Ishikawa (cell line): ENCODE measurements around the gene CMTR1.

ENCODE experiments used
- CEBPB ChIP-seq: IDR thresholded peaks from 2 replicates; pipeline ENCODE4 v1.6.1; 2012
- CREB1 ChIP-seq: IDR thresholded peaks from 2 replicates; pipeline ENCODE4 v1.6.1; 2012; ENCODE audit warnings: low read depth
- EGR1 ChIP-seq: IDR thresholded peaks from 2 replicates; pipeline ENCODE4 v1.6.1; 2012
- EP300 ChIP-seq: IDR thresholded peaks from 2 replicates; pipeline ENCODE4 v1.6.1; 2012; ENCODE audit warnings: borderline replicate concordance
- FOXM1 ChIP-seq: IDR thresholded peaks from 2 replicates; pipeline ENCODE4 v1.6.1; 2012; ENCODE audit warnings: low read depth, borderline replicate concordance
- NFIC ChIP-seq: IDR thresholded peaks from 2 replicates; pipeline ENCODE4 v1.6.1; 2012
- RAD21 ChIP-seq: IDR thresholded peaks from 2 replicates; pipeline ENCODE4 v1.6.1; 2012; ENCODE audit warnings: low read depth
- REST ChIP-seq: IDR thresholded peaks from 2 replicates; pipeline ENCODE4 v1.6.1; 2012; ENCODE audit warnings: low read depth, mild to moderate bottlenecking
- TAF1 ChIP-seq: IDR thresholded peaks from 2 replicates; pipeline ENCODE4 v1.6.1; 2012; ENCODE audit warnings: low read depth, mild to moderate bottlenecking
- TCF12 ChIP-seq: IDR thresholded peaks from 2 replicates; pipeline ENCODE4 v1.6.1; 2012; ENCODE audit warnings: low read depth
- TEAD4 ChIP-seq: IDR thresholded peaks from 2 replicates; pipeline ENCODE4 v1.6.1; 2012
- YY1 ChIP-seq: IDR thresholded peaks from 2 replicates; pipeline ENCODE4 v1.6.1; 2012; ENCODE audit warnings: low read depth
- ZBTB7A ChIP-seq: IDR thresholded peaks from 2 replicates; pipeline ENCODE4 v1.6.1; 2012; ENCODE audit warnings: low read depth
- TF ChIP-seq, protein P1 (sequence below): IDR thresholded peaks from 2 replicates; pipeline ENCODE4 v1.6.1; 2012
- TF ChIP-seq, protein P2 (sequence below): IDR thresholded peaks from 2 replicates; pipeline ENCODE4 v1.6.1; 2012

Gene CMTR1

DNA sequence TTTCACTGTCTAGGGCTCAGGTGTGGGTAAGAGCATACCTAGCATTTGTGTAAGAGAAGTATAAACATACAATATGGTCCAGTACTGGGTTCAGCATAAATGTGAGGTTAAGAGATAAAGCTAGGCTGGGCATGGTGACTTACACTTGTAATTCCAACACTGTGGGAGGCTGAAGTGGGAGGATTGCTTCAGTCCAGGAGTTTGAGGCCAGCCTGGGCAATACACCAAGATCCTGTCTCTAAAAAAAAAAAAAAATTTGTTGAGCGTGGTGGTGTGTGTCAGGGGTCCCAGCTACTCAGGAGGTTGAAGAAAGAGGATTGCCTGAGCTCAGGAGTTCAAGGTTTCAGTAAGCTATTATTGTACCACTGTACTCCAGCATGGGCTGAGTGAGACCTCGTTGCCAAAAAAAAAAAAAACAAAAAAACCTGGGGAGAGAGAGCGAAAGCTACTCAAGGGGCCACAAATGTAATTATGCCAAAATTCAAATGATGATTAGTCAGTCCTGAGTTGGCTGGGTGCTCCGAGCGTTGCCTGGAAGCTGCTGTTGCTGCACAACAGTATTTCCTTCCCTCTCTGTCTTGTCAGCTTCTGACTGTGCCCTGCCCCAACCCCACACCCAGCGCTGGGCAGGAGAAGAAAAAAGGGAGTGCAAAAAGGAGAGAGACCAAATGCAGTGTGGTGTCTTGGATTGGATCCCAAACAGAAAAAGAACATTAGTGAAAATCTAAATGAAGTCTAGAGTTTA, 24.0 kb downstream of the CMTR1 start:
- TF ChIP-seq CEBPB: no peak
- TF ChIP-seq, protein P1, sequence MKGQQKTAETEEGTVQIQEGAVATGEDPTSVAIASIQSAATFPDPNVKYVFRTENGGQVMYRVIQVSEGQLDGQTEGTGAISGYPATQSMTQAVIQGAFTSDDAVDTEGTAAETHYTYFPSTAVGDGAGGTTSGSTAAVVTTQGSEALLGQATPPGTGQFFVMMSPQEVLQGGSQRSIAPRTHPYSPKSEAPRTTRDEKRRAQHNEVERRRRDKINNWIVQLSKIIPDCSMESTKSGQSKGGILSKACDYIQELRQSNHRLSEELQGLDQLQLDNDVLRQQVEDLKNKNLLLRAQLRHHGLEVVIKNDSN: no peak
- TF ChIP-seq, protein P2, sequence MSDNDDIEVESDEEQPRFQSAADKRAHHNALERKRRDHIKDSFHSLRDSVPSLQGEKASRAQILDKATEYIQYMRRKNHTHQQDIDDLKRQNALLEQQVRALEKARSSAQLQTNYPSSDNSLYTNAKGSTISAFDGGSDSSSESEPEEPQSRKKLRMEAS: no peak
- no peak for TF ChIP-seq RAD21
- no peak for TF ChIP-seq YY1
- TF ChIP-seq FOXM1: no peak
- no peak for TF ChIP-seq REST
- no peak for TF ChIP-seq NFIC
- TF ChIP-seq ZBTB7A: no peak
- no peak for TF ChIP-seq CREB1
- no peak for TF ChIP-seq TEAD4

DNA sequence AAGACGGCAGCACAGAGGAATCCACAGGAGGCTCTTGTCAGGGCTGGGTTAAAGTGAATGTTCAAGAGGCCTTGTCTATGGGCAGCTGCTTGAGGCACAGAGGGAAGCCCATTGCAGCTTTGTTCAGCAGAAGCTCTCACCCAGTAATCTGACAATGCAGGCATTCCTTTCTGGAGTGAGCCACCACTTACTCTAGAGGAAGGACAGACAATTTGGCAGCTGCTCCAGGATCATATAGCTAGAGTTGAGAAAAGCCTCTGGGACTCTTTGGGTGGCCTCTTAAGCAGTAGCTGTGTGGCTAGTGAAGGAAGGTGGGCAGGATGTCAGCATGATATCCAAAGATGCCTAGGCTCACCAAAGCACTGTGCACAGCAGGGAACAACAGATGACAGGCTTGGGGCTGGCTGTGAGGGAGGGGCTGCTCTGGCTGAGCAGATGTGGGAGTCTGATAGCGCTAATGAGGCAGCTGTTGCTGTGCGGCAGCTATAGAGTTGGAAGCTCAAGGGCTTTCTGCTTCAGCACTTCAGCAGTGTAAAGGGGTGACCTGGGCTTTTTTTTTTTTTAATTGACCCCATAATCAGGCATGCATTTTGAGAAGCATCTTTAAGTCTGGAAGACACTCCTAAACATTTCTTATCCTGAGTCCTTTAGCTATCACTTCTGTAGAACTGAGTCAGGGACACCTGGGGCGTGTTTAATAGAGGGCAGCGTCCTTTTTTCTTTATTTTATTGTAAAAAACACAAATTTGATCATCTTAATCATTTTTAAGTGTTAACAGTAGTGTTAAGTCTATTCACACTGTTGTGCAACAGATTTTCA, 27.2 kb downstream of the CMTR1 start:
- no peak for TF ChIP-seq EP300
- no peak for TF ChIP-seq RAD21
- TF ChIP-seq ZBTB7A: no peak
- TF ChIP-seq, protein P2: no peak
- TF ChIP-seq NFIC: no peak
- no peak for TF ChIP-seq TCF12
- TF ChIP-seq EGR1: no peak
- no peak for TF ChIP-seq FOXM1
- TF ChIP-seq REST: no peak
- no peak for TF ChIP-seq TEAD4
- no peak for TF ChIP-seq YY1
- TF ChIP-seq, protein P1: no peak
- TF ChIP-seq TAF1: no peak
- TF ChIP-seq CEBPB: no peak
- TF ChIP-seq CREB1: no peak

DNA sequence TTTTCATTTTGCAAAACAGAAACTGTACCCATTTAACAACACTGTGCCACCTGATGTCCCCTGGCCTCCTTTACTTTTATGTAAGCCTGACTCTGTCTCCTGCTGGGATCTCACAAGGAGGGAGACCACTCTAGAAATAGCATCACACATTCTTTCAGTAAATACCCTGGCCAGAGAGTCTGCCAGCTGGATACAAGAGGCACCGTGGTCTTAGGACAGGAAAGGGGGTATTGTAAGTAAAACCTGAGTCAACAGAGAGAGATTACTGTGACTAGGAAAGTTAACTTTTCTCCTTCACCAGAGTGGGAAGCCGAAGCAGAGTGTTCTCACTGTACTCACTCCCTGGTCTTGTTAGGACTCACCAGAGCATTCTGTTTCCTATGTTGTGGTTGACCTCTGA, 27.8 kb downstream of the CMTR1 start:
- TF ChIP-seq RAD21 (no peak), FOXM1 (no peak), ZBTB7A (no peak), TCF12 (no peak), EGR1 (no peak), TEAD4 (no peak), CREB1 (no peak), NFIC (no peak), TAF1 (no peak), EP300 (no peak), REST (no peak), CEBPB (no peak), YY1 (no peak)
- TF ChIP-seq, protein P2: no peak
- TF ChIP-seq, protein P1: no peak
